ENCODE measurements around the gene GTPBP3. TPM values are rescaled to one million over a fixed set of nuclear protein-coding genes. Genes with fewer than 3 reads are reported as not detected.

Gene GTPBP3
- total and polyA plus RNA-seq, 2 experiments from 2014 or later: 25.4 to 67.8 TPM

DNA sequence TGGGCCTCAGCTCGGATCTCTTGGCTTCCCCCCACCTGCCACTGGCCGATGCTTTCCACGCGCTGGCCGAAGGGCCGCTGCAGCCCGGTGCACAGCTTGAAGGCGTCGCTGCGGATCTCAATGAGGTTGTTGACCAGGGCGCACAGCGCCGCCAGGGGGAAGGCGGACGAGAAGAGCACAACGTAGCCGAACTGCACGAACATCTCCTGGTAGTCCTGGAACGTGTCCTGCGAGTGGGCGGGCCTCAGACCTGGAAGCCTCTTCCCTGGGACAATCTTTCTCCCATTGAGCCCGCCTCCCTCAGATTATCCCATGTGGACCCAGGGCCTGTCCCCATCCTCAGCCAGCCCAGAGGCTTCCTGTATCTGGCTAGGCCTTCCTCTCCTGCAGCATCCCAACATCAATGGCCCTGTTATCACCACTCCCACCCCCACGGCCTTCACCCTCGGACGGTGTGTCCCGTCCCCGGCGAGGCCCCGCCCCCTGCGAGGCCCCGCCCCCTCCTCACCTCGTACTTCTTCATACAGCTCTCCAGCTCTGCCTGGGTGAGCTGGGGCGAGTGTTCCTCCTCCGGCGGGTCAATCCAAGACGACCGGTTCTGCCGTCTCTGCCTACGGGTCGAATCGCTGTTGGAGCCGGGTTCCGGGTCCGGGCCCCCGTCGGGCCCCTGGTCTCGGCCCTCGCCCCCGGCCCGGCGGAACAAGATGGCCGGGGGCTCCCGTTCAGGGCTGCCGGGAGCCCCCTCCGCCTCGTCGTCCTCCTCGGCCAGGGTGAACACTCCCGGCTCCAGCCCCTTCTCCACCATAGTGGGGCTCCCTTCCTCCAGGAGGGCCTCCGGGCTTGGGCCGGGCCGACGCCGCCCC is 9.5 kb upstream of the GTPBP3 start:
- no peaks in the 10 kb centered on the region for H3K9me2 ChIP-seq (ENCODE audit: insufficient read depth)
- H3K9me3 Mint-ChIP-seq: peaks cover 2% of the 10 kb centered on the region; the same call in 1 of the 3 replicates
- no peaks in the 10 kb centered on the region for H3K79me2 ChIP-seq (replicated peaks; ENCODE audit: insufficient read depth)
- H3K36me3 Mint-ChIP-seq (ENCODE audit: low read depth): peaks cover 21% of the 10 kb centered on the region
- ATAC-seq: peak; percentile 72
- H3F3A ChIP-seq (replicated peaks; ENCODE audit: low read depth): peaks cover 26% of the 10 kb centered on the region
- no peaks in the 10 kb centered on the region for H3K36me3 ChIP-seq (ENCODE audit: insufficient read depth)
- H3K4me2 ChIP-seq: peak overlapping the region; percentile 93
- H3K4me3 ChIP-seq: peak overlapping the region; percentile 90
- H3K4me3 Mint-ChIP-seq: peak overlapping the region; percentile 90
- peaks cover 22% of the 10 kb centered on the region for H3K4me1 Mint-ChIP-seq
- peaks cover 20% of the 10 kb centered on the region for H3K27me3 Mint-ChIP-seq (ENCODE audit: insufficient read depth, low read depth, poor library complexity)
- H3K27ac ChIP-seq (ENCODE audit: low read depth): peak overlapping the region; percentile 89
- peaks cover 20% of the 10 kb centered on the region for H3K4me1 ChIP-seq (ENCODE audit: insufficient read depth)
- H2AFZ ChIP-seq: peak overlapping the region; percentile 63
- peak overlapping the region; percentile 96 for H3K27ac Mint-ChIP-seq
- H3K27me3 ChIP-seq (ENCODE audit: insufficient read depth): peaks cover 9% of the 10 kb centered on the region; the same call in 1 of the 2 replicates
- no peaks in the 10 kb centered on the region; the same call in 1 of the 2 replicates for H4K20me1 ChIP-seq (replicated peaks; ENCODE audit: insufficient read depth)
- peak; percentile 98 for DNase-seq (ENCODE audit: low spot score)
- no peak for TF ChIP-seq ZNF331 (CRISPR knock-in tag; IDR thresholded peaks at IDR 0.05; ENCODE audit: low read depth)
- TF ChIP-seq, protein P1, sequence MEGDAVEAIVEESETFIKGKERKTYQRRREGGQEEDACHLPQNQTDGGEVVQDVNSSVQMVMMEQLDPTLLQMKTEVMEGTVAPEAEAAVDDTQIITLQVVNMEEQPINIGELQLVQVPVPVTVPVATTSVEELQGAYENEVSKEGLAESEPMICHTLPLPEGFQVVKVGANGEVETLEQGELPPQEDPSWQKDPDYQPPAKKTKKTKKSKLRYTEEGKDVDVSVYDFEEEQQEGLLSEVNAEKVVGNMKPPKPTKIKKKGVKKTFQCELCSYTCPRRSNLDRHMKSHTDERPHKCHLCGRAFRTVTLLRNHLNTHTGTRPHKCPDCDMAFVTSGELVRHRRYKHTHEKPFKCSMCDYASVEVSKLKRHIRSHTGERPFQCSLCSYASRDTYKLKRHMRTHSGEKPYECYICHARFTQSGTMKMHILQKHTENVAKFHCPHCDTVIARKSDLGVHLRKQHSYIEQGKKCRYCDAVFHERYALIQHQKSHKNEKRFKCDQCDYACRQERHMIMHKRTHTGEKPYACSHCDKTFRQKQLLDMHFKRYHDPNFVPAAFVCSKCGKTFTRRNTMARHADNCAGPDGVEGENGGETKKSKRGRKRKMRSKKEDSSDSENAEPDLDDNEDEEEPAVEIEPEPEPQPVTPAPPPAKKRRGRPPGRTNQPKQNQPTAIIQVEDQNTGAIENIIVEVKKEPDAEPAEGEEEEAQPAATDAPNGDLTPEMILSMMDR (conservative IDR thresholded peaks at IDR 0.05; ENCODE audit: low read depth in 2 of 2): peak; percentile 55 to 85
- TF ChIP-seq EZH2phosphoT487 (IDR thresholded peaks at IDR 0.05; ENCODE audit: unreplicated experiment): no peak
- TF ChIP-seq POLR2AphosphoS5 (IDR thresholded peaks at IDR 0.05; ENCODE audit: low read depth): peak; percentile 84
- peak; percentile 59; the same call in 1 of the 2 replicates for TF ChIP-seq CREB1 (CRISPR knock-in tag; IDR thresholded peaks at IDR 0.05; ENCODE audit: low read depth)
- TF ChIP-seq, protein P2, sequence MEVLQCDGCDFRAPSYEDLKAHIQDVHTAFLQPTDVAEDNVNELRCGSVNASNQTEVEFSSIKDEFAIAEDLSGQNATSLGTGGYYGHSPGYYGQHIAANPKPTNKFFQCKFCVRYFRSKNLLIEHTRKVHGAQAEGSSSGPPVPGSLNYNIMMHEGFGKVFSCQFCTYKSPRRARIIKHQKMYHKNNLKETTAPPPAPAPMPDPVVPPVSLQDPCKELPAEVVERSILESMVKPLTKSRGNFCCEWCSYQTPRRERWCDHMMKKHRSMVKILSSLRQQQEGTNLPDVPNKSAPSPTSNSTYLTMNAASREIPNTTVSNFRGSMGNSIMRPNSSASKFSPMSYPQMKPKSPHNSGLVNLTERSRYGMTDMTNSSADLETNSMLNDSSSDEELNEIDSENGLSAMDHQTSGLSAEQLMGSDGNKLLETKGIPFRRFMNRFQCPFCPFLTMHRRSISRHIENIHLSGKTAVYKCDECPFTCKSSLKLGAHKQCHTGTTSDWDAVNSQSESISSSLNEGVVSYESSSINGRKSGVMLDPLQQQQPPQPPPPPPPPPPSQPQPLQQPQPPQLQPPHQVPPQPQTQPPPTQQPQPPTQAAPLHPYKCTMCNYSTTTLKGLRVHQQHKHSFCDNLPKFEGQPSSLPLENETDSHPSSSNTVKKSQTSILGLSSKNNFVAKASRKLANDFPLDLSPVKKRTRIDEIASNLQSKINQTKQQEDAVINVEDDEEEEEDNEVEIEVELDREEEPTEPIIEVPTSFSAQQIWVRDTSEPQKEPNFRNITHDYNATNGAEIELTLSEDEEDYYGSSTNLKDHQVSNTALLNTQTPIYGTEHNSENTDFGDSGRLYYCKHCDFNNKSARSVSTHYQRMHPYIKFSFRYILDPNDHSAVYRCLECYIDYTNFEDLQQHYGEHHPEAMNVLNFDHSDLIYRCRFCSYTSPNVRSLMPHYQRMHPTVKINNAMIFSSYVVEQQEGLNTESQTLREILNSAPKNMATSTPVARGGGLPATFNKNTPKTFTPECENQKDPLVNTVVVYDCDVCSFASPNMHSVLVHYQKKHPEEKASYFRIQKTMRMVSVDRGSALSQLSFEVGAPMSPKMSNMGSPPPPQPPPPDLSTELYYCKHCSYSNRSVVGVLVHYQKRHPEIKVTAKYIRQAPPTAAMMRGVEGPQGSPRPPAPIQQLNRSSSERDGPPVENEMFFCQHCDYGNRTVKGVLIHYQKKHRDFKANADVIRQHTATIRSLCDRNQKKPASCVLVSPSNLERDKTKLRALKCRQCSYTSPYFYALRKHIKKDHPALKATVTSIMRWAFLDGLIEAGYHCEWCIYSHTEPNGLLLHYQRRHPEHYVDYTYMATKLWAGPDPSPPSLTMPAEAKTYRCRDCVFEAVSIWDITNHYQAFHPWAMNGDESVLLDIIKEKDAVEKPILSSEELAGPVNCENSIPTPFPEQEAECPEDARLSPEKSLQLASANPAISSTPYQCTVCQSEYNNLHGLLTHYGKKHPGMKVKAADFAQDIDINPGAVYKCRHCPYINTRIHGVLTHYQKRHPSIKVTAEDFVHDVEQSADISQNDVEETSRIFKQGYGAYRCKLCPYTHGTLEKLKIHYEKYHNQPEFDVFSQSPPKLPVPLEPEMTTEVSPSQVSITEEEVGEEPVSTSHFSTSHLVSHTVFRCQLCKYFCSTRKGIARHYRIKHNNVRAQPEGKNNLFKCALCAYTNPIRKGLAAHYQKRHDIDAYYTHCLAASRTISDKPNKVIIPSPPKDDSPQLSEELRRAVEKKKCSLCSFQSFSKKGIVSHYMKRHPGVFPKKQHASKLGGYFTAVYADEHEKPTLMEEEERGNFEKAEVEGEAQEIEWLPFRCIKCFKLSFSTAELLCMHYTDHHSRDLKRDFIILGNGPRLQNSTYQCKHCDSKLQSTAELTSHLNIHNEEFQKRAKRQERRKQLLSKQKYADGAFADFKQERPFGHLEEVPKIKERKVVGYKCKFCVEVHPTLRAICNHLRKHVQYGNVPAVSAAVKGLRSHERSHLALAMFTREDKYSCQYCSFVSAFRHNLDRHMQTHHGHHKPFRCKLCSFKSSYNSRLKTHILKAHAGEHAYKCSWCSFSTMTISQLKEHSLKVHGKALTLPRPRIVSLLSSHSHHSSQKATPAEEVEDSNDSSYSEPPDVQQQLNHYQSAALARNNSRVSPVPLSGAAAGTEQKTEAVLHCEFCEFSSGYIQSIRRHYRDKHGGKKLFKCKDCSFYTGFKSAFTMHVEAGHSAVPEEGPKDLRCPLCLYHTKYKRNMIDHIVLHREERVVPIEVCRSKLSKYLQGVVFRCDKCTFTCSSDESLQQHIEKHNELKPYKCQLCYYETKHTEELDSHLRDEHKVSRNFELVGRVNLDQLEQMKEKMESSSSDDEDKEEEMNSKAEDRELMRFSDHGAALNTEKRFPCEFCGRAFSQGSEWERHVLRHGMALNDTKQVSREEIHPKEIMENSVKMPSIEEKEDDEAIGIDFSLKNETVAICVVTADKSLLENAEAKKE (CRISPR knock-in tag; IDR thresholded peaks at IDR 0.05): no peak
- TF ChIP-seq, protein P3, sequence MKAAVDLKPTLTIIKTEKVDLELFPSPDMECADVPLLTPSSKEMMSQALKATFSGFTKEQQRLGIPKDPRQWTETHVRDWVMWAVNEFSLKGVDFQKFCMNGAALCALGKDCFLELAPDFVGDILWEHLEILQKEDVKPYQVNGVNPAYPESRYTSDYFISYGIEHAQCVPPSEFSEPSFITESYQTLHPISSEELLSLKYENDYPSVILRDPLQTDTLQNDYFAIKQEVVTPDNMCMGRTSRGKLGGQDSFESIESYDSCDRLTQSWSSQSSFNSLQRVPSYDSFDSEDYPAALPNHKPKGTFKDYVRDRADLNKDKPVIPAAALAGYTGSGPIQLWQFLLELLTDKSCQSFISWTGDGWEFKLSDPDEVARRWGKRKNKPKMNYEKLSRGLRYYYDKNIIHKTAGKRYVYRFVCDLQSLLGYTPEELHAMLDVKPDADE (IDR thresholded peaks at IDR 0.05): no peak
